Hematopoietic multipotent progenitor cell (in vitro differentiated cells): Measurements from ENCODE around the gene PIKFYVE. TPM values are rescaled to one million over a fixed set of nuclear protein-coding genes. Genes with fewer than 3 reads are reported as not detected.
A peak's percentile ranks its signal among the peaks of the same experiment; 100 is the strongest.

Experiments
- DNase-seq, 3 donors: peaks; one replicate each; pipeline ENCODE4 v3.0.0-alpha.2; 2011 to 2015; ENCODE audit warnings: low read depth in 2 of 3, low spot score in 2 of 3
- total RNA-seq: library from RNA; depleted of rRNA; stranded (reverse); fragments of >200 nt; gene quantifications from one replicate; pipeline ENCODE4 v1.2.3, GENCODE V29; 2012

The PIKFYVE gene
- total RNA-seq, 1 donor: 39.3 TPM

- peak in 2 of 3 donors; percentile 24 to 41 for DNase-seq
Observed at GRCh38 chr2:208406474-208407451, 140.7 kb downstream of the PIKFYVE start, which contains the start of gene PTH2R. PTH2R (plus strand) TSS chr2:208406792; CDS start chr2:208407044, 252 bp downstream.

- DNase-seq: peak in 2 of 3 donors; percentile 43 to 56
Observed at GRCh38 chr2:208407667-208408066, 141.6 kb downstream of the PIKFYVE start.

Other genes starting within 250 kb of the PIKFYVE start
- gene PLEKHM3, start 240.7 kb upstream of the PIKFYVE start, total RNA-seq: 19.7 TPM
- 5.7 TPM for gene CRYGD, start 141.7 kb upstream of the PIKFYVE start, total RNA-seq
- not detected for gene CRYGC, start 136.4 kb upstream of the PIKFYVE start, total RNA-seq
- gene CRYGB, start 120.1 kb upstream of the PIKFYVE start, total RNA-seq: not detected
- not detected for gene CRYGA, start 102.7 kb upstream of the PIKFYVE start, total RNA-seq
- gene C2orf80, start 76.2 kb upstream of the PIKFYVE start, total RNA-seq: not detected
- 18.6 TPM for gene IDH1, start 11.2 kb upstream of the PIKFYVE start, total RNA-seq
- gene PTH2R, start 140.5 kb downstream of the PIKFYVE start, total RNA-seq: 1.1 TPM